ENCODE measurements around the gene ULK4.

DNA sequence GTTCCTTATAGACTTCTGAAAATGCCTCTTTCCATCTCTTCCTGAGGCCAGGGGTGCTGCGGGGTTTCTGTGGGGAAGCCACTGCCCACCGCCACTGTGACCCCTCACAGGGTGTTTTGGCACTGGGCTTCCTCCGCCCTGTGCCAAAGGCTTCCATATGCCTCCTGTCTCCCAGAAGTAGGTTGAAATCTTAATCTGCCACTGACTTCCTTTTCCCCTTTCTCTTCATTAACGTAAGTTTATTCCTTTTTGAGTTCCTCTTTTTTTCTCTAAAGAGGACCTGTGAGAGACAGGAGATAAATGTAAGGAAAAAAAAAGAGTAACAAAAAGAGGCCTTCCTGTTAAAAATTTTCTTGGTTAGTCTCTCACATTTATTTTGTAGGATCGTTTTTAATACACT, 542.1 kb downstream of the ULK4 start:
- TF ChIP-seq CTCF (IDR thresholded peaks at IDR 0.05) (no peak), EP300 (IDR thresholded peaks at IDR 0.05) (no peak), POLR2A (IDR thresholded peaks at IDR 0.05) (no peak)

All from tibial nerve (tissue), 4 donors.